ENCODE data around the gene CSMD2.
A peak's percentile ranks its signal among the peaks of the same experiment; 100 is the strongest.

Gene CSMD2

GRCh38 chr1:33852711-33853110 lies 312.3 kb downstream of the CSMD2 start:
- H3K27ac ChIP-seq: no peak overlapping the region
- no peak for TF ChIP-seq CTCF (conservative IDR thresholded peaks at IDR 0.05)

GRCh38 chr1:33850481-33850880 lies 314.5 kb downstream of the CSMD2 start:
- H3K27ac ChIP-seq: no peak overlapping the region
- TF ChIP-seq CTCF (conservative IDR thresholded peaks at IDR 0.05): no peak

- H3K27ac ChIP-seq: no peak overlapping the region
- TF ChIP-seq CTCF (conservative IDR thresholded peaks at IDR 0.05): no peak
Measured at GRCh38 chr1:33849211-33849610, 315.8 kb downstream of the CSMD2 start.

GRCh38 chr1:33848205-33848937 lies 316.7 kb downstream of the CSMD2 start:
- TF ChIP-seq CTCF (conservative IDR thresholded peaks at IDR 0.05): no peak
- no peak overlapping the region for H3K27ac ChIP-seq

GRCh38 chr1:33846861-33847260 lies 318.2 kb downstream of the CSMD2 start:
- no peak for TF ChIP-seq CTCF (conservative IDR thresholded peaks at IDR 0.05)
- no peak overlapping the region for H3K27ac ChIP-seq

- TF ChIP-seq CTCF (conservative IDR thresholded peaks at IDR 0.05): no peak
- peak overlapping the region; percentile 23; the same call in 1 of the 2 replicates for H3K27ac ChIP-seq
Measured at GRCh38 chr1:33844166-33844565, 320.9 kb downstream of the CSMD2 start.

GRCh38 chr1:33842348-33842747 lies 322.7 kb downstream of the CSMD2 start:
- H3K27ac ChIP-seq: 0 out of 2 replicates have a peak overlapping the region, but pooled peaks have one; percentile 7
- TF ChIP-seq CTCF (conservative IDR thresholded peaks at IDR 0.05): peak; percentile 66

Data from VCaP (cell line).